Measurements from ENCODE around the gene ATP1A2. TPM values are rescaled to one million over a fixed set of nuclear protein-coding genes. Genes with fewer than 3 reads are reported as not detected.

Gene ATP1A2
- total RNA-seq, 1 experiment from 2014 or later, result 0.15 TPM

DNA sequence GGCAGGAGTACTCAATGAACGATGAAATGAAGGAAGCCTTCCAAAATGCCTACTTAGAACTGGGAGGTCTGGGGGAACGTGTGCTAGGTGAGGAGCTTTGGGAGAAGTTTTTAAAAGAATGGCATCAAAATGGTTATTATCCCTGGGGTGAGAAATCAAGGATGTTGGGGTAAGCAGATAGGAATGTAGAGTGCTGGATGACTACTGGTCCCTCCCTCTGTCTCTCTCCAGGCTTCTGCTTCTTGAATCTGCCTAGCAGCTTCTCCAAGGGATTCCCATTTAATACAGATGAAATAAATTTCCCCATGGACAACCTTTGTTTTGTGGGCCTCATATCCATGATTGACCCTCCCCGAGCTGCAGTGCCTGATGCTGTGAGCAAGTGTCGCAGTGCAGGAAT, 55.8 kb downstream of the ATP1A2 start:
- in situ Hi-C loops (cut with HindIII; ENCODE audit: low pct_unique_long_range_greater_than_20kb, low sequenced_read_pairs) (no loop called here), intact Hi-C loops (cut with micrococcal nuclease; ENCODE audit: unreplicated experiment) (no loop called here)
- TF ChIP-seq POLR2AphosphoS5 (IDR thresholded peaks at IDR 0.05; ENCODE audit: low read depth, low read length) (no peak), SIN3A (IDR thresholded peaks at IDR 0.05; ENCODE audit: borderline replicate concordance, insufficient read depth, low read depth, low read length) (no peak), TCF7L2 (IDR thresholded peaks at IDR 0.05; ENCODE audit: low read depth, low read length) (no peak)
- TF ChIP-seq, protein P1, sequence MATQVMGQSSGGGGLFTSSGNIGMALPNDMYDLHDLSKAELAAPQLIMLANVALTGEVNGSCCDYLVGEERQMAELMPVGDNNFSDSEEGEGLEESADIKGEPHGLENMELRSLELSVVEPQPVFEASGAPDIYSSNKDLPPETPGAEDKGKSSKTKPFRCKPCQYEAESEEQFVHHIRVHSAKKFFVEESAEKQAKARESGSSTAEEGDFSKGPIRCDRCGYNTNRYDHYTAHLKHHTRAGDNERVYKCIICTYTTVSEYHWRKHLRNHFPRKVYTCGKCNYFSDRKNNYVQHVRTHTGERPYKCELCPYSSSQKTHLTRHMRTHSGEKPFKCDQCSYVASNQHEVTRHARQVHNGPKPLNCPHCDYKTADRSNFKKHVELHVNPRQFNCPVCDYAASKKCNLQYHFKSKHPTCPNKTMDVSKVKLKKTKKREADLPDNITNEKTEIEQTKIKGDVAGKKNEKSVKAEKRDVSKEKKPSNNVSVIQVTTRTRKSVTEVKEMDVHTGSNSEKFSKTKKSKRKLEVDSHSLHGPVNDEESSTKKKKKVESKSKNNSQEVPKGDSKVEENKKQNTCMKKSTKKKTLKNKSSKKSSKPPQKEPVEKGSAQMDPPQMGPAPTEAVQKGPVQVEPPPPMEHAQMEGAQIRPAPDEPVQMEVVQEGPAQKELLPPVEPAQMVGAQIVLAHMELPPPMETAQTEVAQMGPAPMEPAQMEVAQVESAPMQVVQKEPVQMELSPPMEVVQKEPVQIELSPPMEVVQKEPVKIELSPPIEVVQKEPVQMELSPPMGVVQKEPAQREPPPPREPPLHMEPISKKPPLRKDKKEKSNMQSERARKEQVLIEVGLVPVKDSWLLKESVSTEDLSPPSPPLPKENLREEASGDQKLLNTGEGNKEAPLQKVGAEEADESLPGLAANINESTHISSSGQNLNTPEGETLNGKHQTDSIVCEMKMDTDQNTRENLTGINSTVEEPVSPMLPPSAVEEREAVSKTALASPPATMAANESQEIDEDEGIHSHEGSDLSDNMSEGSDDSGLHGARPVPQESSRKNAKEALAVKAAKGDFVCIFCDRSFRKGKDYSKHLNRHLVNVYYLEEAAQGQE (IDR thresholded peaks at IDR 0.05; ENCODE audit: insufficient read depth in 1 of 2, low read depth in 2 of 2, low read length in 1 of 2), result no peak
- TF ChIP-seq, protein P2, sequence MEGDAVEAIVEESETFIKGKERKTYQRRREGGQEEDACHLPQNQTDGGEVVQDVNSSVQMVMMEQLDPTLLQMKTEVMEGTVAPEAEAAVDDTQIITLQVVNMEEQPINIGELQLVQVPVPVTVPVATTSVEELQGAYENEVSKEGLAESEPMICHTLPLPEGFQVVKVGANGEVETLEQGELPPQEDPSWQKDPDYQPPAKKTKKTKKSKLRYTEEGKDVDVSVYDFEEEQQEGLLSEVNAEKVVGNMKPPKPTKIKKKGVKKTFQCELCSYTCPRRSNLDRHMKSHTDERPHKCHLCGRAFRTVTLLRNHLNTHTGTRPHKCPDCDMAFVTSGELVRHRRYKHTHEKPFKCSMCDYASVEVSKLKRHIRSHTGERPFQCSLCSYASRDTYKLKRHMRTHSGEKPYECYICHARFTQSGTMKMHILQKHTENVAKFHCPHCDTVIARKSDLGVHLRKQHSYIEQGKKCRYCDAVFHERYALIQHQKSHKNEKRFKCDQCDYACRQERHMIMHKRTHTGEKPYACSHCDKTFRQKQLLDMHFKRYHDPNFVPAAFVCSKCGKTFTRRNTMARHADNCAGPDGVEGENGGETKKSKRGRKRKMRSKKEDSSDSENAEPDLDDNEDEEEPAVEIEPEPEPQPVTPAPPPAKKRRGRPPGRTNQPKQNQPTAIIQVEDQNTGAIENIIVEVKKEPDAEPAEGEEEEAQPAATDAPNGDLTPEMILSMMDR (IDR thresholded peaks at IDR 0.05), result no peak
- POLR2A ChIA-PET, result no interaction called here
- Histone ChIP-seq H3K36me3 (ENCODE audit: control insufficient read depth, insufficient read depth, low read length) (no peaks in the 10 kb centered on the region), H3K27me3 (ENCODE audit: control insufficient read depth, insufficient read depth, low read length) (peaks cover 5% of the 10 kb centered on the region), H3K4me3 (ENCODE audit: low read depth in 2 of 2, low read length in 2 of 2) (no peak overlapping the region), H3K9me3 (ENCODE audit: control insufficient read depth, insufficient read depth, low read depth, low read length) (no peaks in the 10 kb centered on the region), H3K27ac (ENCODE audit: low read length) (no peak overlapping the region), H3K4me1 (ENCODE audit: control insufficient read depth, insufficient read depth, low read length) (no peaks in the 10 kb centered on the region)
- CTCF ChIA-PET, result interaction anchor here (0.6 to 1.3 kb wide), 2 partner anchors 25 to 71 kb away, joined by 5 to 6 read pairs; no protein-coding TSS in a partner anchor
- BruUV-seq (replicated peaks), result no TSS peak
- ATAC-seq, result no peak
- DNase-seq (ENCODE audit: low read depth, low spot score), result no peak

DNA sequence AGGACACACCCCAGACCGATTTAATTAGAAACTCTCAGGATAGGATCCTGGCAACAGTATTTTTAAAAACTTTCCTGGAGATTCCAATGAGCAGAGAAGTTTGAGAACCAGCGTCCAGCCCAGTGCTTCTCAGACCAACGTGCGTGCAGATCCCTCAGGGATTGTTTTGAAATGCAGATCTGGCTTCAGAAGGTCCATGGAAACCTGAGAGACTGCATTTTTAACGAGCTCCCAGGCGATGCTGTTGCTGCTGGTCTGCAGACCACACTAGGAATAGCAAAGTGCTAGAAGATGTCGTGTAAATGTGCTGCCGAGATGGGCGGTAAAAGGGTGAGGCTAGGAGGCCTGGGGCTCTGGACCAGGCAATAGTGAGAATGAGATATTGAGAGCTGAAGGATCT, 56.4 kb downstream of the ATP1A2 start:
- in situ Hi-C loops (cut with HindIII; ENCODE audit: low pct_unique_long_range_greater_than_20kb, low sequenced_read_pairs), result no loop called here
- Histone ChIP-seq H3K27ac (ENCODE audit: low read length) (no peak overlapping the region), H3K4me3 (ENCODE audit: low read depth in 2 of 2, low read length in 2 of 2) (no peak overlapping the region), H3K4me1 (ENCODE audit: control insufficient read depth, insufficient read depth, low read length) (no peaks in the 10 kb centered on the region), H3K9me3 (ENCODE audit: control insufficient read depth, insufficient read depth, low read depth, low read length) (no peaks in the 10 kb centered on the region), H3K27me3 (ENCODE audit: control insufficient read depth, insufficient read depth, low read length) (peaks cover 5% of the 10 kb centered on the region), H3K36me3 (ENCODE audit: control insufficient read depth, insufficient read depth, low read length) (no peaks in the 10 kb centered on the region)
- ChIA-PET CTCF (interaction anchor here (1.3 kb wide), 1 partner anchor 71 kb away, joined by 5 read pairs; no protein-coding TSS in a partner anchor), POLR2A (no interaction called here)
- TF ChIP-seq, protein P2 (IDR thresholded peaks at IDR 0.05), result no peak
- TF ChIP-seq, protein P1 (IDR thresholded peaks at IDR 0.05; ENCODE audit: insufficient read depth in 1 of 2, low read depth in 2 of 2, low read length in 1 of 2), result no peak
- TF ChIP-seq POLR2AphosphoS5 (IDR thresholded peaks at IDR 0.05; ENCODE audit: low read depth, low read length), result no peak
- no peak for TF ChIP-seq TCF7L2 (IDR thresholded peaks at IDR 0.05; ENCODE audit: low read depth, low read length)
- TF ChIP-seq SIN3A (IDR thresholded peaks at IDR 0.05; ENCODE audit: borderline replicate concordance, insufficient read depth, low read depth, low read length), result no peak
- no TSS peak for BruUV-seq (replicated peaks)
- ATAC-seq, result no peak
- no peak for DNase-seq (ENCODE audit: low read depth, low spot score)
- intact Hi-C loops (cut with micrococcal nuclease; ENCODE audit: unreplicated experiment), result no loop called here

Measured in Panc1 (cell line).